Fibroblast of lung (primary cell): Measurements from ENCODE around the gene LMX1A. TPM values are rescaled to one million over a fixed set of nuclear protein-coding genes. Genes with fewer than 3 reads are reported as not detected.

ENCODE experiments used
- DNase-seq, 2 donors: peaks; one replicate each; pipeline versions ENCODE4 v3.0.0 to v3.0.0-alpha.2; 2010; ENCODE audit warnings: low read depth in 2 of 2
- H2AFZ ChIP-seq: 2 replicates; pipeline ENCODE4 v1.5.1; 2012; ENCODE audit warnings: low read length, control low read depth, inconsistent platforms
- H3K27ac ChIP-seq: 2 replicates; pipeline ENCODE4 v1.5.1; 2011; ENCODE audit warnings: low read length, control low read depth; ENCODE audit not compliant: insufficient read depth
- H3K27me3 ChIP-seq: 2 replicates; pipeline ENCODE4 v1.5.1; 2011; ENCODE audit warnings: mild to moderate bottlenecking, low read length; ENCODE audit not compliant: control insufficient read depth, insufficient read depth
- H3K36me3 ChIP-seq: 2 replicates; pipeline ENCODE4 v1.5.1; 2011; ENCODE audit warnings: low read length; ENCODE audit not compliant: control insufficient read depth, insufficient read depth
- H3K4me1 ChIP-seq: 2 replicates; pipeline ENCODE4 v1.5.1; 2011; ENCODE audit warnings: low read length; ENCODE audit not compliant: control insufficient read depth, insufficient read depth; ENCODE audit errors: extremely low read depth
- H3K4me2 ChIP-seq: 2 replicates; pipeline ENCODE4 v1.5.1; 2011; ENCODE audit warnings: low read length, control low read depth; ENCODE audit not compliant: insufficient read depth; ENCODE audit errors: extremely low read depth
- H3K4me3 ChIP-seq, 4 experiments: fragments of 200-600 bp in 1 of 4; sonication (generic) in 1 of 4; replicated peaks in 1 of 4; 2 replicates each; pipeline ENCODE4 v1.5.1; 2011 to 2016; ENCODE audit warnings: low read length in 4 of 4, low read depth in 3 of 4, mild to moderate bottlenecking in 3 of 4, control low read depth in 2 of 4, inconsistent platforms in 1 of 4, mixed read lengths in 1 of 4; ENCODE audit not compliant: insufficient read depth in 1 of 4; ENCODE audit errors: control extremely low read depth in 1 of 4
- H3K79me2 ChIP-seq: 2 replicates; pipeline ENCODE4 v1.5.1; 2012; ENCODE audit warnings: mild to moderate bottlenecking, low read length, inconsistent platforms; ENCODE audit not compliant: control insufficient read depth, insufficient read depth
- H3K9ac ChIP-seq: 2 replicates; pipeline ENCODE4 v1.5.1; 2011; ENCODE audit warnings: mild to moderate bottlenecking, low read length, control low read depth; ENCODE audit not compliant: insufficient read depth
- H3K9me3 ChIP-seq: 2 replicates; pipeline ENCODE4 v1.5.1; 2012; ENCODE audit warnings: low read depth, low read length; ENCODE audit not compliant: control insufficient read depth, insufficient read depth
- H4K20me1 ChIP-seq: 2 replicates; pipeline ENCODE4 v1.5.1; 2011; ENCODE audit warnings: low read length; ENCODE audit not compliant: control insufficient read depth, insufficient read depth; ENCODE audit errors: extremely low read depth
- CTCF ChIP-seq, 2 donors: IDR thresholded peaks in 1 of 2; conservative IDR thresholded peaks in 1 of 2; 1 replicate in 1 of 2; 2 replicates in 1 of 2; pipeline ENCODE4 v1.5.1; 2011 to 2012; ENCODE audit warnings: low read length in 2 of 2, control low read depth in 1 of 2, inconsistent platforms in 1 of 2, low read depth in 1 of 2, mild to moderate bottlenecking in 1 of 2
- EZH2 ChIP-seq: IDR thresholded peaks from 2 replicates; pipeline ENCODE4 v1.5.1; 2012; ENCODE audit warnings: low read length, control low read depth, mild to moderate bottlenecking; ENCODE audit errors: missing control alignments
- polyA plus RNA-seq, 2 donors: library from polyadenylated mRNA; depleted of rRNA in 1 of 2; stranded (reverse) in 1 of 2; unstranded in 1 of 2; fragments of >200 nt; gene quantifications; 2 replicates each; pipeline ENCODE4 v1.2.1, GENCODE V29; 2011 to 2012; ENCODE audit warnings: missing spikeins in 1 of 2
- total RNA-seq: library from RNA; depleted of rRNA; stranded (reverse); fragments of >200 nt; gene quantifications from 2 replicates; pipeline ENCODE4 v1.2.1, GENCODE V29; 2014

LMX1A gene
- total and polyA plus RNA-seq, 2 donors (not counting 1 experiment from before 2014, with no cell fraction given), result not detected

- no peak overlapping the region for H3K27ac ChIP-seq
- no peaks in the 10 kb centered on the region for H3K9me3 ChIP-seq
- H3K4me2 ChIP-seq, result no peak overlapping the region
- no peak overlapping the region for H2AFZ ChIP-seq
- no peaks in the 10 kb centered on the region for H3K79me2 ChIP-seq
- no peak for DNase-seq
- no peaks in the 10 kb centered on the region for H4K20me1 ChIP-seq
- no peak overlapping the region for H3K4me3 ChIP-seq
- TF ChIP-seq EZH2 (no peak), CTCF (conservative IDR thresholded peaks at IDR 0.05 in 1 of 2, IDR thresholded peaks at IDR 0.05 in 1 of 2; ENCODE audit: low read depth in 1 of 2, low read length in 2 of 2) (no peak)
- H3K36me3 ChIP-seq, result no peaks in the 10 kb centered on the region
- H3K4me1 ChIP-seq, result no peaks in the 10 kb centered on the region
- H3K27me3 ChIP-seq, result no peaks in the 10 kb centered on the region
- no peak overlapping the region for H3K9ac ChIP-seq
These were observed 128.3 kb downstream of the LMX1A start for GRCh38 chr1:165228111-165228655.

GRCh38 chr1:165226326-165226725 is 130.2 kb downstream of the LMX1A start:
- H3K27ac ChIP-seq, result no peak overlapping the region
- H3K9me3 ChIP-seq, result no peaks in the 10 kb centered on the region
- no peaks in the 10 kb centered on the region for H3K4me1 ChIP-seq
- TF ChIP-seq EZH2 (no peak), CTCF (conservative IDR thresholded peaks at IDR 0.05 in 1 of 2, IDR thresholded peaks at IDR 0.05 in 1 of 2; ENCODE audit: low read depth in 1 of 2, low read length in 2 of 2) (no peak)
- no peak overlapping the region for H3K9ac ChIP-seq
- no peak for DNase-seq
- no peak overlapping the region for H2AFZ ChIP-seq
- no peaks in the 10 kb centered on the region for H3K79me2 ChIP-seq
- no peaks in the 10 kb centered on the region for H4K20me1 ChIP-seq
- no peak overlapping the region for H3K4me2 ChIP-seq
- H3K36me3 ChIP-seq, result no peaks in the 10 kb centered on the region
- H3K27me3 ChIP-seq, result no peaks in the 10 kb centered on the region
- no peak overlapping the region for H3K4me3 ChIP-seq

- H3K27ac ChIP-seq, result no peak overlapping the region
- no peak for DNase-seq
- no peaks in the 10 kb centered on the region for H3K4me1 ChIP-seq
- no peaks in the 10 kb centered on the region for H3K36me3 ChIP-seq
- TF ChIP-seq EZH2, result no peak
- TF ChIP-seq CTCF (conservative IDR thresholded peaks at IDR 0.05 in 1 of 2, IDR thresholded peaks at IDR 0.05 in 1 of 2; ENCODE audit: low read depth in 1 of 2, low read length in 2 of 2), result no peak
- no peaks in the 10 kb centered on the region for H4K20me1 ChIP-seq
- no peak overlapping the region for H3K4me2 ChIP-seq
- no peaks in the 10 kb centered on the region for H3K9me3 ChIP-seq
- no peaks in the 10 kb centered on the region for H3K27me3 ChIP-seq
- H3K9ac ChIP-seq, result no peak overlapping the region
- H3K79me2 ChIP-seq, result no peaks in the 10 kb centered on the region
- no peak overlapping the region for H3K4me3 ChIP-seq
- no peak overlapping the region for H2AFZ ChIP-seq
These were observed 130.9 kb downstream of the LMX1A start for GRCh38 chr1:165225650-165226049.
